HG03521 (cell line): Measurements from ENCODE around the gene BTD.

Source experiments
- ATAC-seq: cut with Tn5 transposase; IDR thresholded peaks from one replicate; pipeline ENCODE4 v1.9.1; 2021; ENCODE audit warnings: mild to moderate bottlenecking, moderate library complexity; ENCODE audit not compliant: unreplicated experiment

BTD gene

DNA sequence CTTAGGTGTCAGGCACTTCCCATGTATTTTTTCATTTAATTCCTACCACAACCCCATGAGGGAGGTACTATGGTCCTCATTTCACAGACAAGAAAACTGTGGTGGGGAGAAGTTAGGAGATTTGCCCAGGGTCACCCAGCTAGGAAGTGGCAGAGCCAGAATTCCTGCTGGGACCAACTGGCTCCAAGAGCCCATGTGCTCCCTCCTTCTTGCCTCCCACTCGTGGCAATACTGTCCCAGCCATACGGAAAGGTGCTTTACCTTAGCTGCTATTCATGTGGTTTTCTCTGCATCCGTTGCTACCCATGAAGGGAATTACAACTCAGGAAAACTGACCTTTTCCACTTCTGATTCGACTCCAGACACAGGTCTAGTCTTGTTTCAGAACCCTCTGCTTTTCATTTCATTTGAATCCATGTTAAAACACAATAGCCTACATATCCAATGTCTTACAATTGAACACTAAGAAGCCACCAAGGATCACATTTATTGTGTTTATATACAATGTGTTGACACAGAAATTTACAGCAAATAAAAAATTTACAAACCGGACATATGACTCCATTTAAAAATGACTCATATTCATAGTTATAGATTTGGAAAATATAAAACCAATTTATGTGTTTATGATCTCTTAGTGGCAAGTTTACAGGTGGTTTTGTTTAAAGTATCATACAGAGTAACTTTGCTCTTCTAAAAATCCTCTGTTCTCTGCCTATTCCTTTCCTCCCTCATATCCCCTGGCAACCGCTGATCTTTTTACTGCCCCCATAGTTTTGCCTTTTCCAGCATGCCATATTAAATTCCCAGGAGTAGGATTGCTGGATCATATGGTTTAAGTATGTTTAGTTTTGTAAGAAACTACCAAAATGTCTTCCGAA, 58.8 kb downstream of the BTD start:
- no peak for ATAC-seq

- ATAC-seq, result no peak
These were observed 62.6 kb downstream of the BTD start for GRCh38 chr3:15664144-15664543.

GRCh38 chr3:15665510-15666150, 64.1 kb downstream of the BTD start:
- no peak for ATAC-seq

DNA sequence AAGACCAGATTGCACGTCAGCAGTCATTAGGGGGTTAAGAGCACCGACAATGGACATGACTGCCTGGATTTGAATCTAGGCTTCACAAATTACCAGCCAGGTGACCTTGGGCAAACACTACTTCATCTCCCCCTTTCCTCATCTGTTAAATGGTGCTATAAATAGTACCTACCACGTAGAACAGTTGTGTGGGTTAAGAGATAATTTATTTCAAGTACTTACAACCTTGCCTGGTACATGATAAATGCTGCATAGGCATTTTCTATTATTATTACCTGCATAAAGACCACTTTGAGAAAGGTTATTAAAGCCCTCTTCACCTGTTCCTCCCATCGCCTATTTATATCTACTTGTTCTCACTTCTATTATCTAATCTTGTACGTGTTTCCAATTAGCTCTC, 64.7 kb downstream of the BTD start:
- no peak for ATAC-seq

GRCh38 chr3:15667484-15667883, 65.9 kb downstream of the BTD start:
- ATAC-seq, result no peak

DNA sequence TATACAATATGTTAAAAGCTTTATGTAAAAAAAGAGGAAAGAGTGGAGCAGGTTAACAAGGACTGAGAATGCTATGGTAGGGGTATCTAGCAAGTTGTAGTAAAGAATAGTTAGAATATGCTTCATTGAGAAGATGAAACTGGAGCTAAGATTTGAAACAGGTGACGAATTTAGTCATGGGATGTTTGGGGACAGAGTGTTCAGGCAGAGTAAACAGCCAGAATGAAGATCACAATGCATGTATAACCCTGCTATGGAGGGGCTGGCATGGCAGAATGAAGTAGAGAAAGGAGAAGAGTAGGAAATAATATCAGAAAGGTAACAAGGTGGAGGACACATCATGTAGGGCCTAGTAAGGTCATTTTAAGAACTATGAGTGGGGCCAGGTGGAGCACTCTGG, 72.0 kb downstream of the BTD start:
- ATAC-seq, result no peak

DNA sequence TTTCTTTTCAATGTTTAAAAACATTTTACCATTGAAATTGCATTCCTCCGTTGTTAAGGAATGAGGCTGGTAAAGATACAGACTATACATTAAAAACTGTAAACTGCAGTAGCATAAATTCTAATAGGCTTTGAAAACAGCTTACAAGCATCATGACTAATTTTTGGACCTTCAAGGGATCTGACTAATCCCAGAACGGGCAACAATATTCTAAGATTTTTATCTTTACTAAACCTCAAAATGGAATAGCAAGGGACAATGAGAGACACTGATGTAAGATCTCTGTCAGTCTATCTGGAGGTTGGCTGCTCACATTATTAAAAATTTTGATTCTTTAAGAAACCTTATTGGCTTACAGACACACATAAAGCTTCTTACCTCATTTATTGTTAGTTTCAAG, 74.7 kb downstream of the BTD start:
- no peak for ATAC-seq

DNA sequence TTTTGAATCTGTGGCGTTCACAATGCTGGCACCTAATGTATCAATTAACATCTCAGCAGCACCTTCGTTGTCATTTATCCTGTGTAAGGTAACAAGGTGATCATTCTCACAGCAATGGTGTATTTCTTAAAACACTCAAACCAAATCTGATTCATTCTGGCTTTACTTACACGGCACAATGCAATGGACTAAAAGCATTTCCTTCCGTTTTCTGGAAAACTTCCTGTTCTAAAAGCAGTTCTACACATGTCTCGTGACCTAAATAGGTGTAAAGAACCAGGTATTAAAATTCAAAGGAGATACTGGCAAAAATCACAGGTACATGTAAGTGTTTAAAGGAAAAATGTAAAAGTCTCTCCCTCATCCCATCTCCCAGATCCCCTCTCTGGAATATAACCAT, 77.8 kb downstream of the BTD start:
- no peak for ATAC-seq

DNA sequence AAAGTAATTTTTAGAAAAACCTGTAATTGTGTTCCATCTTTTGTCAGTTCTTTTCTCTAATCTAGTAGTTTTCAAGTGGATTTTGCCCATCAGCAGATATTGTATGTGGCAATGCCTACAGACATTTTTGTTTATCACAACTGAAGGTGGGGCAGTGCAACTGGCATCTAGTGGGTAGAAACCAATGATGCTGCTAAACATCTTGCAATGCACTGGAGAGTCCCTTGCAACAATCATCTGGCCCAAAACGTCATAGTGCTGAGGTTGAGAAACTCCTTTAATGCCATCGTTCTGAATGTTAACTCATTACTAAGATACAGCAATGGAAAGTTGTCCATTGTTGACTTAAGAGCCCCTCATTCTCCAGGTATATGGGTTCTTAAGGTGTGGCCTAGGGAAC, 80.1 kb downstream of the BTD start:
- no peak for ATAC-seq

DNA sequence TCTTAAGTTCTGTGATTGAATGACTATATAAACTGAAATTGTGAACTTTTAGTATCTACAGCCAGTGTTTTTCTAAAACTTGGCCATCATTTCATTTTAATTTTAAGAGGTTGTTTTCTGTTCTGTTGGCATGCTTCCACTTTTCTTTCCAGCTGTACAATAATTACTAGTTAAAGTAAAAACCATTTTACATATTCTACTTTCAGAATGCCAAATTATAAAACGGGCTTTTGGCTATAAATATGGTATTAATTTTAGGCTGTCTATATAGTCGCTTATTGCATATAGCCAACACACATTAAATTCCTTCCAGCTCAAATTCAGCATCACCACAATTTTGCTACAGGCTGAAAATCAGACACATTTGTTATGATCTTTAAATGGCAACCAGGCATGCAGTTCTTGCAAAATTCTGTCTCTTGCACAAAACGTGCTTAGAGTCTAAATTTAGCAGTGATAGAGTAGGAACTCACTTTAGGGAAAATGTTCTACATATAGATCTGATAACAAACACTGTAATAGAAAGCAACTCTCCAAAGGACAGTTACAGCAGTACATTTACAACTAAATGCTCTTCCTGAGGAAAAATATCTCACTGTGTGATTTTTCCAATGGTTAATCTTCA, 81.1 kb downstream of the BTD start:
- no peak for ATAC-seq

DNA sequence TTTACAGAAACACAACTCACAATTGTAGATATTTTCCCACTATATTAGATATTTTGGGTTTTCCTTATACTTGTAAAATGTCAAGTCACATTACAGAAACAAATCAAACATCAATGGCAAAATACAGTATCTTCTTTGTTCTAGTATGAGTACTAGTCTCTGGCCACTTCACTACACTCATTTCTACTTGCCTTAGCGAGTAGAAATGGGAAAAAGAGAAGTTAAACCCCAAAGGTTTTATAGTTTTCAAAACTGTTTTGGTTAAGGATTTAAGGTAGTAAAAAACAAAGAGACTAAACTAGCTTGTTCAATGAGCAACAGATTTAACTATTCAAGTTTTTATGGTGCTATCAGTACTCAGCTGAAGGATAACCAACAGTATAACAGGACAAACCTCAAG, 81.7 kb downstream of the BTD start:
- no peak for ATAC-seq

DNA sequence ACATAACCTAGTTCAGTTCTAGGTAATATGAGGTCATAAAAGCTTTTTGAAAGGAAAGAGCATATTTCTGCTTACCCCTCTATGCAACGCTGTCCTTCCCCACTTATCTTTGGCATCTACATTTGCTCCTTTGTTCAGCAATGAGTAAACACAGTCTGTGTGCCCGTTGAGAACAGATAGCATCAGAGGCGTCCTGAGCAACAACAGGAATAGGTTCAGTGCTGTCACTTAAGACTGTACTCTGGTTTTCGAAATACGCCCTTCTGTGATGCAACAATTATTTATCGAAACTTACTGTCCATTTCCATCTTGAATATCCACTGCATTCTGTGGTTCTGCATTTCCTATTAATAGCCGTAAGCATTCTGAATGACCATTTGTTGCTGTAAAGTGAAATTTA, 84.4 kb downstream of the BTD start:
- ATAC-seq, result no peak

GRCh38 chr3:15690230-15690629, 88.7 kb downstream of the BTD start:
- ATAC-seq, result no peak

GRCh38 chr3:15690748-15691147, 89.2 kb downstream of the BTD start:
- no peak for ATAC-seq

GRCh38 chr3:15693355-15693754, 91.8 kb downstream of the BTD start:
- ATAC-seq, result no peak

DNA sequence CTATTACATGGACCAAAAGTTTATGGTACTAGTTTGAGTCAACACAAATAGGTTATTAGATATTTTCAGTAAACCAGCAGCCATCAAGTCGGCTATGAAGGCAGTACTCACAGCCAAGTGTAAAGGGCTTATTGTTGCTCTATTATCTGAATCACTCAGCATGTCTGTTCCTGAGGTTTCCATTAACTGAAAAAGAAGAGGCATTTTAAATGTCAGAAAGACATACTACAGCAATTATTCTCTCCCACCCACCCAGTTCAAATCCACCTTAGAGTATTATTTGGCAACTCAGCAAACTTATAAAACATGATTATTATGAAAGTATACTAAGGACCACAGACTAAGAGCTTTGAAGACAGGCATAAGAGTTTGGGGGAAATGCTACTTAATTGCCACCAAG, 93.1 kb downstream of the BTD start:
- no peak for ATAC-seq
